ENCODE data around the gene AVPI1.

GRCh38 chr10:97651773-97652172 is 35.3 kb downstream of the AVPI1 start:
- TF ChIP-seq POLR2A (IDR thresholded peaks at IDR 0.05; ENCODE audit: extremely low read depth, insufficient read length) (no peak), CTCF (IDR thresholded peaks at IDR 0.05; ENCODE audit: low read depth, low read length) (no peak), MAX (IDR thresholded peaks at IDR 0.05; ENCODE audit: low read depth, low read length) (no peak)
